Effector memory CD4-positive, alpha-beta T cell (primary cell): ENCODE results near the gene TIGD3.

Experiments used
- DNase-seq, 3 donors: peaks; one replicate each; pipeline ENCODE4 v3.0.0-alpha.2; 2020
- H3K27ac ChIP-seq: 2 replicates; pipeline ENCODE4 v1.7.0; 2013; ENCODE audit warnings: mild to moderate bottlenecking, low read length, moderate library complexity; ENCODE audit not compliant: insufficient read depth, poor library complexity, severe bottlenecking
- H3K27me3 ChIP-seq: replicated peaks from 2 replicates; pipeline ENCODE4 v1.7.0; 2013; ENCODE audit warnings: mild to moderate bottlenecking, low read length; ENCODE audit not compliant: insufficient read depth, control insufficient read depth, poor library complexity, severe bottlenecking
- H3K36me3 ChIP-seq: 2 replicates; pipeline ENCODE4 v1.7.0; 2013; ENCODE audit warnings: mild to moderate bottlenecking, low read length, moderate library complexity; ENCODE audit not compliant: control insufficient read depth, insufficient read depth
- H3K4me1 ChIP-seq: 2 replicates; pipeline ENCODE4 v1.7.0; 2013; ENCODE audit warnings: low read length, mild to moderate bottlenecking; ENCODE audit not compliant: control insufficient read depth, insufficient read depth, poor library complexity, severe bottlenecking
- H3K4me3 ChIP-seq: 2 replicates; pipeline ENCODE4 v1.7.0; 2013; ENCODE audit warnings: low read length, low read depth, mild to moderate bottlenecking; ENCODE audit not compliant: insufficient read depth, poor library complexity, severe bottlenecking
- H3K9me3 ChIP-seq: 2 replicates; pipeline ENCODE4 v1.7.0; 2013; ENCODE audit warnings: mild to moderate bottlenecking, low read length, moderate library complexity; ENCODE audit not compliant: control insufficient read depth

TIGD3 gene

GRCh38 chr11:65352783-65353182, 1.8 kb upstream of the TIGD3 start:
- DNase-seq = no peak
- H3K27ac ChIP-seq = no peak overlapping the region

GRCh38 chr11:65353376-65353775, 1.2 kb upstream of the TIGD3 start:
- no peaks in the 10 kb centered on the region for H3K27me3 ChIP-seq
- H3K36me3 ChIP-seq = peaks cover 34% of the 10 kb centered on the region
- peaks cover 10% of the 10 kb centered on the region for H3K4me1 ChIP-seq
- no peak overlapping the region for H3K27ac ChIP-seq
- no peaks in the 10 kb centered on the region for H3K9me3 ChIP-seq
- no peak overlapping the region for H3K4me3 ChIP-seq
- DNase-seq = no peak

More at GRCh38 chr11:65352783-65353182, 1.8 kb upstream of the TIGD3 start:
- Histone ChIP-seq H3K4me1 (peaks cover 10% of the 10 kb centered on the region), H3K27me3 (no peaks in the 10 kb centered on the region), H3K4me3 (no peak overlapping the region), H3K36me3 (peaks cover 34% of the 10 kb centered on the region), H3K9me3 (no peaks in the 10 kb centered on the region)

GRCh38 chr11:65353900-65354264, 669 bp upstream of the TIGD3 start:
- H3K27ac ChIP-seq = peak overlapping the region; percentile 35
- H3K27me3 ChIP-seq = no peaks in the 10 kb centered on the region
- H3K9me3 ChIP-seq = no peaks in the 10 kb centered on the region
- H3K36me3 ChIP-seq = peaks cover 29% of the 10 kb centered on the region
- no peak for DNase-seq
- H3K4me1 ChIP-seq = peaks cover 10% of the 10 kb centered on the region
- H3K4me3 ChIP-seq = peak overlapping the region; percentile 39

- Histone ChIP-seq H3K4me1 (peaks cover 10% of the 10 kb centered on the region), H3K4me3 (peak overlapping the region; percentile 73), H3K9me3 (no peaks in the 10 kb centered on the region), H3K27ac (peak overlapping the region; percentile 45), H3K27me3 (no peaks in the 10 kb centered on the region), H3K36me3 (peaks cover 19% of the 10 kb centered on the region)
- DNase-seq = peak; percentile 28 to 65 (median 51)
Observed at GRCh38 chr11:65355013-65355775, 643 bp downstream of the TIGD3 start.

GRCh38 chr11:65355776-65356393, 1.3 kb downstream of the TIGD3 start:
- no peak for DNase-seq
- Histone ChIP-seq H3K36me3 (peaks cover 13% of the 10 kb centered on the region), H3K27me3 (no peaks in the 10 kb centered on the region), H3K9me3 (no peaks in the 10 kb centered on the region), H3K27ac (no peak overlapping the region), H3K4me1 (peaks cover 10% of the 10 kb centered on the region), H3K4me3 (peak overlapping the region; percentile 73)

- Histone ChIP-seq H3K4me3 (no peak overlapping the region), H3K27ac (no peak overlapping the region), H3K36me3 (peaks cover 8% of the 10 kb centered on the region), H3K4me1 (peaks cover 10% of the 10 kb centered on the region), H3K27me3 (no peaks in the 10 kb centered on the region), H3K9me3 (no peaks in the 10 kb centered on the region)
- DNase-seq = no peak
Observed at GRCh38 chr11:65356394-65356972, 1.9 kb downstream of the TIGD3 start.

GRCh38 chr11:65357856-65358356, 3.4 kb downstream of the TIGD3 start:
- Histone ChIP-seq H3K9me3 (no peaks in the 10 kb centered on the region), H3K27me3 (no peaks in the 10 kb centered on the region), H3K4me3 (no peak overlapping the region), H3K36me3 (no peaks in the 10 kb centered on the region), H3K27ac (no peak overlapping the region), H3K4me1 (peaks cover 10% of the 10 kb centered on the region)
- DNase-seq = no peak

- Histone ChIP-seq H3K36me3 (no peaks in the 10 kb centered on the region), H3K27ac (no peak overlapping the region), H3K27me3 (no peaks in the 10 kb centered on the region), H3K9me3 (no peaks in the 10 kb centered on the region), H3K4me3 (no peak overlapping the region), H3K4me1 (peaks cover 3% of the 10 kb centered on the region)
- DNase-seq = no peak
Observed at GRCh38 chr11:65362320-65362931, 7.9 kb downstream of the TIGD3 start.

- H3K27ac ChIP-seq = no peak overlapping the region
- no peaks in the 10 kb centered on the region for H3K27me3 ChIP-seq
- H3K4me3 ChIP-seq = no peak overlapping the region
- no peaks in the 10 kb centered on the region for H3K9me3 ChIP-seq
- DNase-seq = no peak
- H3K4me1 ChIP-seq = peaks cover 3% of the 10 kb centered on the region
- no peaks in the 10 kb centered on the region for H3K36me3 ChIP-seq
Observed at GRCh38 chr11:65362966-65363365, 8.4 kb downstream of the TIGD3 start.
